Islet of Langerhans (tissue), 1 donor: Measurements from ENCODE around the gene PKP2.
"Not testable (repeated sequence)": the region's sequence is repeated elsewhere in the genome, so short reads cannot be mapped to it uniquely, and the experiment has no call there.

Experiments
- FAIRE-seq: peaks from one replicate; lab custom pipeline; 2011; peaks lifted over from hg19 to GRCh38; lab: Jason Lieb, UNC

The PKP2 gene

GRCh38 chr12:32861658-32862057 is 34.9 kb downstream of the PKP2 start:
- FAIRE-seq, result not testable (repeated sequence)

- no peak for FAIRE-seq
Observed at GRCh38 chr12:32860192-32860591, 36.4 kb downstream of the PKP2 start.

GRCh38 chr12:32859389-32859788 is 37.2 kb downstream of the PKP2 start:
- FAIRE-seq, result no peak

GRCh38 chr12:32854716-32855115 is 41.9 kb downstream of the PKP2 start:
- no peak for FAIRE-seq

- no peak for FAIRE-seq
Observed at GRCh38 chr12:32854097-32854496, 42.5 kb downstream of the PKP2 start.

- no peak for FAIRE-seq
Observed at GRCh38 chr12:32847287-32847686, 49.3 kb downstream of the PKP2 start.

- no peak for FAIRE-seq
Observed at GRCh38 chr12:32846053-32846452, 50.5 kb downstream of the PKP2 start.

GRCh38 chr12:32843528-32844095 is 53.0 kb downstream of the PKP2 start:
- no peak for FAIRE-seq

- FAIRE-seq, result no peak
Observed at GRCh38 chr12:32841061-32841460, 55.5 kb downstream of the PKP2 start.

- no peak for FAIRE-seq
Observed at GRCh38 chr12:32839828-32840227, 56.7 kb downstream of the PKP2 start.

- no peak for FAIRE-seq
Observed at GRCh38 chr12:32837974-32838373, 58.6 kb downstream of the PKP2 start.

GRCh38 chr12:32836710-32837109 is 59.9 kb downstream of the PKP2 start:
- FAIRE-seq, result no peak

GRCh38 chr12:32834122-32834521 is 62.5 kb downstream of the PKP2 start:
- no peak for FAIRE-seq

GRCh38 chr12:32828552-32828951 is 68.0 kb downstream of the PKP2 start:
- no peak for FAIRE-seq

GRCh38 chr12:32828120-32828519 is 68.5 kb downstream of the PKP2 start:
- FAIRE-seq, result no peak

- no peak for FAIRE-seq
Observed at GRCh38 chr12:32826807-32827412, 69.7 kb downstream of the PKP2 start.

GRCh38 chr12:32824596-32824995 is 72.0 kb downstream of the PKP2 start:
- no peak for FAIRE-seq

GRCh38 chr12:32822344-32822743 is 74.2 kb downstream of the PKP2 start:
- FAIRE-seq, result no peak

GRCh38 chr12:32821710-32822109 is 74.9 kb downstream of the PKP2 start:
- no peak for FAIRE-seq

GRCh38 chr12:32821293-32821692 is 75.3 kb downstream of the PKP2 start:
- FAIRE-seq, result no peak

GRCh38 chr12:32820376-32820931 is 76.1 kb downstream of the PKP2 start:
- no peak for FAIRE-seq

GRCh38 chr12:32819424-32819823 is 77.2 kb downstream of the PKP2 start:
- no peak for FAIRE-seq

- no peak for FAIRE-seq
Observed at GRCh38 chr12:32811686-32812392, 84.7 kb downstream of the PKP2 start.

GRCh38 chr12:32809846-32810245 is 86.7 kb downstream of the PKP2 start:
- FAIRE-seq, result no peak
